CD14-positive monocyte (primary cell): ENCODE data around the gene SASH1. TPM values are rescaled to one million over a fixed set of nuclear protein-coding genes. Genes with fewer than 3 reads are reported as not detected.

Source experiments
- DNase-seq, 3 donors: peaks; one replicate each; pipeline ENCODE4 v3.0.0-alpha.2; 2011 to 2022
- H2AFZ ChIP-seq: 2 replicates; pipeline ENCODE4 v1.6.0; 2012; ENCODE audit warnings: mild to moderate bottlenecking, low read depth, low read length, inconsistent platforms; ENCODE audit not compliant: insufficient read depth, poor library complexity, severe bottlenecking
- H3K27ac ChIP-seq, 2 donors: 1 replicate in 1 of 2; 2 replicates in 1 of 2; pipeline ENCODE4 v1.5.1; 2012 to 2013; ENCODE audit warnings: low read length in 2 of 2, control low read depth in 1 of 2, inconsistent platforms in 1 of 2, low read depth in 1 of 2, mild to moderate bottlenecking in 1 of 2
- H3K27me3 ChIP-seq, 2 donors: one replicate each; pipeline versions ENCODE4 v1.6.0 to v1.6.1; 2011 to 2013; ENCODE audit warnings: low read length in 2 of 2; ENCODE audit not compliant: control insufficient read depth in 2 of 2, insufficient read depth in 2 of 2
- H3K36me3 ChIP-seq, 2 donors: replicated peaks in 1 of 2; 1 replicate in 1 of 2; 2 replicates in 1 of 2; pipeline versions ENCODE4 v1.5.1 to v1.6.1; 2012 to 2013; ENCODE audit warnings: low read length in 2 of 2, control low read depth in 1 of 2, inconsistent platforms in 1 of 2, mild to moderate bottlenecking in 1 of 2; ENCODE audit not compliant: insufficient read depth in 2 of 2, control insufficient read depth in 1 of 2
- H3K4me1 ChIP-seq, 2 donors: 1 replicate in 1 of 2; 2 replicates in 1 of 2; pipeline versions ENCODE4 v1.5.1 to v1.6.1; 2012 to 2013; ENCODE audit warnings: low read length in 2 of 2, control low read depth in 1 of 2, inconsistent platforms in 1 of 2, mild to moderate bottlenecking in 1 of 2, moderate library complexity in 1 of 2; ENCODE audit not compliant: insufficient read depth in 2 of 2, control insufficient read depth in 1 of 2
- H3K4me2 ChIP-seq: replicated peaks from 2 replicates; pipeline ENCODE3; 2012; ENCODE audit warnings: low read length, moderate library complexity, mild to moderate bottlenecking; ENCODE audit not compliant: poor library complexity, severe bottlenecking; ENCODE audit errors: extremely low read depth
- H3K4me3 ChIP-seq, 3 experiments: fragments of 200-600 bp in 1 of 3; sonication (generic) in 1 of 3; replicated peaks in 1 of 3; 1 replicate in 2 of 3; 2 replicates in 1 of 3; pipeline ENCODE4 v1.5.1; 2011 to 2013; ENCODE audit warnings: low read length in 3 of 3, mild to moderate bottlenecking in 3 of 3, control low read depth in 2 of 3, low read depth in 2 of 3, inconsistent platforms in 1 of 3, moderate library complexity in 1 of 3
- H3K79me2 ChIP-seq: 2 replicates; pipeline ENCODE4 v1.6.0; 2012; ENCODE audit warnings: mild to moderate bottlenecking, control low read depth, inconsistent platforms, low read length, moderate library complexity; ENCODE audit not compliant: insufficient read depth
- H3K9ac ChIP-seq: 2 replicates; pipeline ENCODE4 v1.6.0; 2017; ENCODE audit warnings: low read length, mild to moderate bottlenecking; ENCODE audit not compliant: insufficient read depth, poor library complexity, severe bottlenecking
- H3K9me3 ChIP-seq, 2 donors: replicated peaks in 1 of 2; 1 replicate in 1 of 2; 2 replicates in 1 of 2; pipeline versions ENCODE4 v1.5.1 to v1.6.1; 2012 to 2013; ENCODE audit warnings: low read length in 2 of 2, control low read depth in 1 of 2; ENCODE audit not compliant: control insufficient read depth in 1 of 2, insufficient read depth in 1 of 2
- H4K20me1 ChIP-seq: 2 replicates; pipeline ENCODE4 v1.6.0; 2012; ENCODE audit warnings: mild to moderate bottlenecking, low read length, control low read depth, moderate library complexity; ENCODE audit not compliant: insufficient read depth
- H3K27ac Mint-ChIP-seq, 7 donors: one replicate each; pipeline ENCODE4 v1.8.0; 2020; ENCODE audit warnings: mild to moderate bottlenecking in 7 of 7, mixed read lengths in 7 of 7, moderate library complexity in 6 of 7, inconsistent platforms in 2 of 7
- H3K27me3 Mint-ChIP-seq, 3 donors: one replicate each; pipeline ENCODE4 v1.8.0; 2021 to 2022; ENCODE audit warnings: low read depth in 3 of 3, mild to moderate bottlenecking in 3 of 3, mixed read lengths in 3 of 3, moderate library complexity in 3 of 3, inconsistent platforms in 1 of 3
- H3K36me3 Mint-ChIP-seq, 2 donors: one replicate each; pipeline ENCODE4 v1.8.0; 2020; ENCODE audit warnings: mixed read lengths in 2 of 2, inconsistent platforms in 1 of 2, mild to moderate bottlenecking in 1 of 2
- H3K4me1 Mint-ChIP-seq: one replicate; pipeline ENCODE4 v1.8.0; 2020; ENCODE audit warnings: mild to moderate bottlenecking, mixed read lengths
- H3K4me3 Mint-ChIP-seq, 2 donors: one replicate each; pipeline ENCODE4 v1.8.0; 2020; ENCODE audit warnings: mild to moderate bottlenecking in 2 of 2, mixed read lengths in 2 of 2, moderate library complexity in 1 of 2
- H3K9me3 Mint-ChIP-seq, 7 donors: one replicate each; pipeline ENCODE4 v1.8.0; 2020 to 2022; ENCODE audit warnings: mixed read lengths in 7 of 7, mild to moderate bottlenecking in 6 of 7, moderate library complexity in 6 of 7, inconsistent platforms in 2 of 7
- WGBS: methylation state at CpG from one replicate; pipeline ENCODE4 v1.1.5; 2013; ENCODE audit warnings: missing lambda C conversion rate; ENCODE audit not compliant: insufficient coverage; 5-methylcytosine and 5-hydroxymethylcytosine counted together
- intact Hi-C, 2 donors: fragments of 100-400 bp; cut with micrococcal nuclease; formaldehyde crosslinking; loops; one replicate each; pipeline versions ENCODE4 v1.15.0 to v1.15.1; 2023
- polyA plus RNA-seq, 3 donors: library from polyadenylated mRNA; depleted of rRNA in 1 of 3; unstranded in 2 of 3; stranded (reverse) in 1 of 3; fragments of 300-500 nt in 2 of 3; fragments of >200 nt in 1 of 3; fragmentation: Illumina TruSeq in 2 of 3; gene quantifications; 1 replicate in 2 of 3; 2 replicates in 1 of 3; pipeline ENCODE4 v1.2.3, GENCODE V29; 2012 to 2021
- TF ChIP-seq, protein P1 (sequence below): fragments of 200-600 bp; IDR thresholded peaks from one replicate; pipeline ENCODE4 v1.8.0; 2022; ENCODE audit warnings: antibody characterized with exemption, mild to moderate bottlenecking

Gene SASH1
- polyA plus RNA-seq, 3 donors = 0.90 to 5.1 (median 4.7) TPM

GRCh38 chr6:148470156-148470555, 127.5 kb downstream of the SASH1 start:
- no peak overlapping the region for H3K27ac Mint-ChIP-seq
- DNase-seq = no peak
- Histone ChIP-seq H3K79me2 (no peaks in the 10 kb centered on the region), H4K20me1 (no peaks in the 10 kb centered on the region), H2AFZ (no peak overlapping the region), H3K9ac (no peak overlapping the region), H3K27ac (no peak overlapping the region), H3K9me3 (no peaks in the 10 kb centered on the region), H3K4me2 (no peak overlapping the region), H3K36me3 (no peaks in the 10 kb centered on the region), H3K4me1 (peaks cover 0 to 3% of the 10 kb centered on the region in 2 donors), H3K27me3 (peaks cover 0 to 2% of the 10 kb centered on the region in 2 donors), H3K4me3 (no peak overlapping the region)
- intact Hi-C loops = no loop called here
- H3K27me3 Mint-ChIP-seq = peaks cover 2 to 14% (median 5%) of the 10 kb centered on the region in 3 donors
- H3K4me3 Mint-ChIP-seq = no peak overlapping the region
- no peaks in the 10 kb centered on the region for H3K9me3 Mint-ChIP-seq
- TF ChIP-seq, protein P1, sequence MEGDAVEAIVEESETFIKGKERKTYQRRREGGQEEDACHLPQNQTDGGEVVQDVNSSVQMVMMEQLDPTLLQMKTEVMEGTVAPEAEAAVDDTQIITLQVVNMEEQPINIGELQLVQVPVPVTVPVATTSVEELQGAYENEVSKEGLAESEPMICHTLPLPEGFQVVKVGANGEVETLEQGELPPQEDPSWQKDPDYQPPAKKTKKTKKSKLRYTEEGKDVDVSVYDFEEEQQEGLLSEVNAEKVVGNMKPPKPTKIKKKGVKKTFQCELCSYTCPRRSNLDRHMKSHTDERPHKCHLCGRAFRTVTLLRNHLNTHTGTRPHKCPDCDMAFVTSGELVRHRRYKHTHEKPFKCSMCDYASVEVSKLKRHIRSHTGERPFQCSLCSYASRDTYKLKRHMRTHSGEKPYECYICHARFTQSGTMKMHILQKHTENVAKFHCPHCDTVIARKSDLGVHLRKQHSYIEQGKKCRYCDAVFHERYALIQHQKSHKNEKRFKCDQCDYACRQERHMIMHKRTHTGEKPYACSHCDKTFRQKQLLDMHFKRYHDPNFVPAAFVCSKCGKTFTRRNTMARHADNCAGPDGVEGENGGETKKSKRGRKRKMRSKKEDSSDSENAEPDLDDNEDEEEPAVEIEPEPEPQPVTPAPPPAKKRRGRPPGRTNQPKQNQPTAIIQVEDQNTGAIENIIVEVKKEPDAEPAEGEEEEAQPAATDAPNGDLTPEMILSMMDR = no peak
- WGBS = 86% methylated on average over 6 of the region's 8 CpGs
- H3K36me3 Mint-ChIP-seq = no peaks in the 10 kb centered on the region
- peaks cover 6% of the 10 kb centered on the region for H3K4me1 Mint-ChIP-seq

- Mint-ChIP-seq H3K4me3 (no peak overlapping the region), H3K4me1 (peaks cover 1% of the 10 kb centered on the region), H3K27ac (no peak overlapping the region), H3K27me3 (peaks cover 2 to 13% (median 8%) of the 10 kb centered on the region in 3 donors), H3K36me3 (no peaks in the 10 kb centered on the region), H3K9me3 (no peaks in the 10 kb centered on the region)
- H3K9ac ChIP-seq = no peak overlapping the region
- no peaks in the 10 kb centered on the region for H3K4me1 ChIP-seq
- TF ChIP-seq, protein P1 = no peak
- no peak overlapping the region for H3K4me3 ChIP-seq
- no peaks in the 10 kb centered on the region for H3K9me3 ChIP-seq
- H3K27me3 ChIP-seq = peaks cover 0 to 2% of the 10 kb centered on the region in 2 donors
- intact Hi-C loops = no loop called here
- WGBS = 98% methylated on average over 5 of the region's 10 CpGs
- no peak for DNase-seq
- no peak overlapping the region for H3K27ac ChIP-seq
- H3K36me3 ChIP-seq = no peaks in the 10 kb centered on the region
- H2AFZ ChIP-seq = no peak overlapping the region
- no peaks in the 10 kb centered on the region for H3K79me2 ChIP-seq
- H4K20me1 ChIP-seq = no peaks in the 10 kb centered on the region
- no peak overlapping the region for H3K4me2 ChIP-seq
Observed at GRCh38 chr6:148470606-148471465, 128.2 kb downstream of the SASH1 start.
